GM23248 (cell line): ENCODE results near the gene LYZL2. TPM values are rescaled to one million over a fixed set of nuclear protein-coding genes. Genes with fewer than 3 reads are reported as not detected.
"Not testable (repeated sequence)": the region's sequence is repeated elsewhere in the genome, so short reads cannot be mapped to it uniquely, and the experiment has no call there.

Experiments used
- DNase-seq: peaks from one replicate; pipeline ENCODE4 v3.0.0-alpha.2; 2015
- H2AFZ ChIP-seq: fragments of 200-600 bp; sonication (generic); 2 replicates; pipeline ENCODE4 v1.6.1; 2016; ENCODE audit warnings: antibody characterized with exemption
- H3F3A ChIP-seq: fragments of 200-600 bp; sonication (generic); 2 replicates; pipeline ENCODE4 v1.6.1; 2016; ENCODE audit warnings: mild to moderate bottlenecking, antibody characterized with exemption, mixed run types; ENCODE audit not compliant: insufficient read depth
- H3K27ac ChIP-seq: fragments of 200-600 bp; sonication (generic); 2 replicates; pipeline ENCODE4 v1.5.1; 2016; ENCODE audit warnings: mild to moderate bottlenecking
- H3K27me3 ChIP-seq: fragments of 200-600 bp; sonication (generic); replicated peaks from 2 replicates; pipeline ENCODE4 v1.6.1; 2016; ENCODE audit warnings: mild to moderate bottlenecking; ENCODE audit not compliant: insufficient read depth
- H3K36me3 ChIP-seq: fragments of 200-600 bp; sonication (generic); 2 replicates; pipeline ENCODE4 v1.6.1; 2016; ENCODE audit warnings: low read depth, mild to moderate bottlenecking
- H3K4me1 ChIP-seq: fragments of 200-600 bp; sonication (generic); 2 replicates; pipeline ENCODE4 v1.6.1; 2016; ENCODE audit warnings: mild to moderate bottlenecking; ENCODE audit not compliant: insufficient read depth
- H3K4me2 ChIP-seq: fragments of 200-600 bp; sonication (generic); one replicate; pipeline ENCODE4 v1.6.1; 2016; ENCODE audit warnings: mild to moderate bottlenecking; ENCODE audit not compliant: unreplicated experiment
- H3K4me3 ChIP-seq: fragments of 200-600 bp; sonication (generic); 2 replicates; pipeline ENCODE4 v1.5.1; 2016; ENCODE audit warnings: mild to moderate bottlenecking
- H3K79me2 ChIP-seq: fragments of 200-600 bp; sonication (generic); 2 replicates; pipeline ENCODE4 v1.6.1; 2016; ENCODE audit warnings: mild to moderate bottlenecking; ENCODE audit not compliant: insufficient read depth
- H3K9ac ChIP-seq: fragments of 200-600 bp; sonication (generic); 2 replicates; pipeline ENCODE4 v1.6.1; 2016; ENCODE audit warnings: mild to moderate bottlenecking
- H3K9me2 ChIP-seq: fragments of 200-600 bp; sonication (generic); 2 replicates; pipeline ENCODE4 v1.6.1; 2016; ENCODE audit warnings: mixed run types, mild to moderate bottlenecking, moderate library complexity; ENCODE audit not compliant: insufficient read depth
- H3K9me3 ChIP-seq: fragments of 200-600 bp; sonication (generic); one replicate; pipeline ENCODE4 v1.6.1; 2017; ENCODE audit warnings: low read depth
- H4K20me1 ChIP-seq: fragments of 200-600 bp; sonication (generic); 2 replicates; pipeline ENCODE4 v1.6.0; 2016; ENCODE audit not compliant: insufficient read depth
- EZH2 ChIP-seq: fragments of 200-600 bp; sonication (generic); IDR thresholded peaks from 2 replicates; pipeline ENCODE4 v1.6.1; 2018; ENCODE audit warnings: antibody characterized with exemption, mild to moderate bottlenecking; ENCODE audit not compliant: insufficient read depth, poor library complexity, severe bottlenecking
- EZH2phosphoT487 ChIP-seq: fragments of 200-600 bp; sonication (generic); IDR thresholded peaks from 2 replicates; pipeline ENCODE4 v1.6.1; 2018; ENCODE audit warnings: antibody characterized with exemption, moderate library complexity, mild to moderate bottlenecking, low read depth; ENCODE audit not compliant: insufficient read depth
- WGBS, 2 experiments: methylation state at CpG; one replicate each; pipeline ENCODE4 v1.1.6; 2015 to 2017; ENCODE audit warnings: low lambda C conversion rate in 2 of 2, low coverage in 1 of 2; ENCODE audit errors: missing lambda C conversion rate in 2 of 2; 5-methylcytosine and 5-hydroxymethylcytosine counted together
- in situ Hi-C: fragments of 300-500 bp; cut with MboI; formaldehyde crosslinking; loops from 2 replicates; pipeline ENCODE4 v1.15.0; 2020
- polyA plus RNA-seq: library from polyadenylated mRNA; unstranded; fragments of >200 nt; fragmentation: Nextera tagmentation; extraction: Ambion mirVana; gene quantifications from 2 replicates; pipeline ENCODE4 v1.2.1, GENCODE V29; 2016
- total RNA-seq: library from RNA; depleted of rRNA; stranded (reverse); fragments of >200 nt; shearing (Covaris generic); gene quantifications from 2 replicates; pipeline ENCODE4 v1.2.3, GENCODE V29; 2014

LYZL2 gene
- total and polyA plus RNA-seq, 2 experiments from 2014 or later: not detected

DNA sequence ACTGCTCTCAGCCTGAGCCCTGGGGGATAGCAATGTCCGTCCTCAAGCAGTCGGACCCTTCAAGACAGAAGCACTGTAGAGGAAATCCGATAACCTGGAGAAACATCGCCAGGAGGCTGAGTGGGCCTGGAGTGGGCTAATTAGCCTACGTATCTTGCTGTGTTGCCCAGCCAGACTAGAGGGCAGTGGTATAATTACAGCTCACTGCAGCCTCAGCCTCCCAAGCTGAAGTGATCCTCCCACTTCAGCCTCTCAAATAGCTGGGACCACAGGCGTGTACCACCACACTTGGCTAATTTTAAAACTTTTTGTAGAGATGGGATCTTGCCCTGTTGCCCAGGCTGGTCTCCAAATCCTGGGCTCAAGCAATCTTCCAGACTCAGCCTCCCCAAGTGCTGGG, 21.7 kb downstream of the LYZL2 start:
- Histone ChIP-seq H3K9me3 (no peaks in the 10 kb centered on the region), H3K79me2 (no peaks in the 10 kb centered on the region), H3F3A (no peaks in the 10 kb centered on the region; the same call in 1 of the 2 replicates), H3K9ac (no peak overlapping the region), H3K4me3 (no peak overlapping the region), H3K27ac (no peak overlapping the region), H3K9me2 (no peaks in the 10 kb centered on the region), H3K27me3 (no peaks in the 10 kb centered on the region), H2AFZ (no peak overlapping the region), H3K4me2 (no peak overlapping the region), H3K4me1 (peaks cover 3% of the 10 kb centered on the region; the same call in 1 of the 2 replicates), H4K20me1 (no peaks in the 10 kb centered on the region), H3K36me3 (no peaks in the 10 kb centered on the region)
- no peak for TF ChIP-seq EZH2phosphoT487
- TF ChIP-seq EZH2: no peak
- no peak for DNase-seq
- in situ Hi-C loops: no loop called here
- whole genome bisulfite sequencing, 2 experiments: 79 to 83% methylated on average over 6 of the region's 6 CpGs

DNA sequence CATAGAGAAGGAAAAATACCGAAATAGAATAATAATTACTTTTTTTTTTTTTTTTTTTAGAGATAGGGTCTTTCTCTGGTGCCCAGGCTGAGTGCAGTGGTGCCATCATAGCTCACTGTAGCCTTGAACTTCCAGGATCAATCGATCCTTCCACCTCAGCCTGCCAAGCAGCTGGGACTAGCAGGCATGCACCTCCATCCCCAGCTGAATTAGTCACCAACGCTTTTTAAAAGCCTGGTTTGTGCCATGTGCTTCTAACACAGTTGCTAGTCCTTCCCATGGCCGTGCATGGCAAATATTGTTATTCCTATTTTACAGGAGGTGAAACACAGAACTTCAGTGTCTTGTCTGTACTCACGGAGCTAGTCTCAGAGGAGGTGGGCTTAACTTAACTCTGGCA, 23.2 kb downstream of the LYZL2 start:
- Histone ChIP-seq H3K79me2 (no peaks in the 10 kb centered on the region), H3F3A (no peaks in the 10 kb centered on the region), H3K9me2 (no peaks in the 10 kb centered on the region), H3K36me3 (no peaks in the 10 kb centered on the region), H2AFZ (no peak overlapping the region), H3K4me3 (no peak overlapping the region), H4K20me1 (no peaks in the 10 kb centered on the region), H3K9ac (no peak overlapping the region), H3K4me2 (no peak overlapping the region), H3K27me3 (no peaks in the 10 kb centered on the region), H3K4me1 (no peaks in the 10 kb centered on the region), H3K27ac (no peak overlapping the region), H3K9me3 (no peaks in the 10 kb centered on the region)
- in situ Hi-C loops: no loop called here
- TF ChIP-seq EZH2 (no peak), EZH2phosphoT487 (no peak)
- WGBS, 2 experiments: 80 to 82% methylated on average over 5 of the region's 5 CpGs
- peak; percentile 26 for DNase-seq

DNA sequence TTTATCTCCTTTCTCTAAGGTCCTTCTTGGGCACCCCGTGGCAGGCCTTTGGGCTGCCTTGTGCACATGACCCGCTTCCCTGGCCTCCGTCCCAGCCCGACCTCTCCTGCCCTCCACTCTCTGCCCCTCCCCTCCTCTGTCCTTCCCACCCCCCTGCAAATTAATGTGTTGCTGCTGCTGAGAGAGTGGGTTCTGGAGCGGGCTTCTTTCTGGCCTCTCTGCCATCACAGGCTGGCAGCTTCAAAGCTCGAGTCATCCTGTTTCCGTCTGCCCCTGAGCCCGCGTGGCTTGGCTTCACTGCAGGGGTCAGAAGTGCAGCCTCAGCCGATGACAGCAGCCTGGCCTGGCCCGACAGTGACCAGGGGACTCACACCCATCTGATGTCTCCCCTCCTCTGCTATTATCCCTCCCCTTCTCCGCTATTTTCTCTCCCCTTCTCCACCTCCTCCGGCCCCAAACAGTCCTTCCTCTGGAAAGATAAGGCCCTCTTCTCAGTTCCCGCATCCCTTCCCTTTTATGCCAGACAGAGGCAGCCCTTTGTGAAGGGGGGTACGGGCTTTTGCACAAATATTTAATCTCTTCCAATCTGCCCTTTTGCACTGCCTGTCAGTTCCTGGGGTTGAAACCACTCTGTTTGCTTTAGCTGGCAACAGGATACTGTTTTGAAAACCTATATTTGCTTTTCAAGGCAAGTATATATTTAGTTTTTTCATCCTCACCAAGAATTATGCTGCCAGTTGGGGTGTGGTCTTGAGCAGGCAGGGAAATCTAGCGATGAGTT, 24.0 kb downstream of the LYZL2 start:
- H3K9ac ChIP-seq, H2AFZ ChIP-seq, H3K4me1 ChIP-seq, H3K9me3 ChIP-seq, H3K79me2 ChIP-seq, H3K4me3 ChIP-seq, H3K27ac ChIP-seq, H4K20me1 ChIP-seq, H3F3A ChIP-seq, in situ Hi-C loops, H3K36me3 ChIP-seq, DNase-seq, H3K9me2 ChIP-seq, H3K4me2 ChIP-seq, H3K27me3 ChIP-seq: not testable (repeated sequence)
- 22 to 26% methylated on average over 12 to 16 of the region's 16 CpGs for WGBS, 2 experiments

DNA sequence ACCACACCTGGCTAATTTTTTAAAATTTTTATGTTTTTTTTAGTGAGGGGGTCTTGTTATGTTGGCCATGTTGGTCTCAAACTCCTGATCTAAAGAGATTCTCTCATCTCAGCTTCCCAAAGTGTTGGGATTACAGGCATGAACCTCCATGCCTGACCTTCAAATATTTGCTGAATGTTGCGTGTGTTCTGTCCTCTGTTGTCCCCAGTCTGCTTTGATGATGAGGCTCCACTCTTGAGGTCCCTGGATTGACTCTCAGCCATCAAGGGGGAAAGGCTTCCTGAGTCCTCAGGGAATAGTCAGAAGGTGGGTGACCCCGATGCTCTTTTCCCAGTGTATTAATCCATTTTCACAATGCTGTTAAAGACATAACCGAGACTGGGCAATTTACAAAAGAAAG, 26.0 kb downstream of the LYZL2 start:
- Histone ChIP-seq H3K79me2 (no peaks in the 10 kb centered on the region), H3F3A (no peaks in the 10 kb centered on the region), H3K36me3 (no peaks in the 10 kb centered on the region), H3K27me3 (no peaks in the 10 kb centered on the region), H3K4me2 (no peak overlapping the region), H3K4me3 (no peak overlapping the region), H2AFZ (no peak overlapping the region), H3K9ac (no peak overlapping the region), H3K9me3 (no peaks in the 10 kb centered on the region), H3K4me1 (no peaks in the 10 kb centered on the region), H3K9me2 (no peaks in the 10 kb centered on the region), H4K20me1 (no peaks in the 10 kb centered on the region), H3K27ac (no peak overlapping the region)
- TF ChIP-seq EZH2phosphoT487 (no peak), EZH2 (no peak)
- 68 to 82% methylated on average over 3 of the region's 3 CpGs for WGBS, 2 experiments
- in situ Hi-C loops: no loop called here
- no peak for DNase-seq
